H1 (cell line): Measurements from ENCODE around the gene KIAA0513. TPM values are rescaled to one million over a fixed set of nuclear protein-coding genes. Genes with fewer than 3 reads are reported as not detected.

ENCODE experiments used
- ATF3 ChIP-seq: IDR thresholded peaks from 2 replicates; pipeline ENCODE4 v1.6.1; 2011; ENCODE audit warnings: low read depth, mild to moderate bottlenecking, low read length; ENCODE audit not compliant: insufficient read depth
- BCL11A ChIP-seq, 2 experiments: IDR thresholded peaks; one replicate each; pipeline ENCODE4 v1.6.1; 2011; ENCODE audit warnings: low read depth in 2 of 2, low read length in 2 of 2, mild to moderate bottlenecking in 2 of 2
- EZH2 ChIP-seq: fragments of 200-600 bp; sonication (generic); IDR thresholded peaks from 2 replicates; pipeline ENCODE4 v1.7.1; 2012; ENCODE audit warnings: low read depth, mild to moderate bottlenecking, moderate library complexity, low read length, inconsistent platforms; ENCODE audit not compliant: severe bottlenecking
- FOSL1 ChIP-seq: IDR thresholded peaks from 2 replicates; pipeline ENCODE4 v1.6.1; 2011; ENCODE audit warnings: mild to moderate bottlenecking, low read depth, low read length, moderate library complexity; ENCODE audit not compliant: insufficient read depth
- HDAC2 ChIP-seq, 2 experiments: fragments of 300-600 bp in 1 of 2; sonication (generic) in 1 of 2; IDR thresholded peaks; 2 replicates each; pipeline ENCODE4 v1.6.1; 2011 to 2012; ENCODE audit warnings: low read depth in 2 of 2, low read length in 2 of 2, mild to moderate bottlenecking in 2 of 2, moderate library complexity in 2 of 2, borderline replicate concordance in 1 of 2, inconsistent platforms in 1 of 2
- HDAC6 ChIP-seq: IDR thresholded peaks from one replicate; pipeline ENCODE4 v1.7.1; 2012; ENCODE audit warnings: low read depth, mild to moderate bottlenecking, inconsistent platforms, low read length, moderate library complexity
- KDM1A ChIP-seq: fragments of 200-600, 300-600 bp; sonication (generic); IDR thresholded peaks from 2 replicates; pipeline ENCODE4 v1.7.1; 2016; ENCODE audit warnings: mild to moderate bottlenecking, low read length, borderline replicate concordance
- NANOG ChIP-seq: IDR thresholded peaks from 2 replicates; pipeline ENCODE4 v1.6.1; 2011; ENCODE audit warnings: low read length, low read depth, mild to moderate bottlenecking, inconsistent platforms; ENCODE audit not compliant: insufficient read depth, poor library complexity, severe bottlenecking
- SRF ChIP-seq: IDR thresholded peaks from 2 replicates; pipeline ENCODE4 v1.6.1; 2011; ENCODE audit warnings: mild to moderate bottlenecking, low read depth, low read length, moderate library complexity
- polyA plus RNA-seq, 7 experiments: library from polyadenylated mRNA; depleted of rRNA in 3 of 7; stranded (reverse) in 5 of 7; unstranded in 2 of 7; fragments of >200 nt in 5 of 7; fragments of 200-250 nt in 2 of 7; gene quantifications; 1 replicate in 5 of 7; 2 replicates in 1 of 7; 4 replicates in 1 of 7; pipeline versions ENCODE4 v1.2.1 to v1.2.3, GENCODE V29; 2011 to 2013; ENCODE audit warnings: missing spikeins in 2 of 7, mixed read lengths in 2 of 7
- total RNA-seq: library from RNA; stranded (reverse); fragmentation: NEBNext Ultra II Directional; extraction: Animal tissue kit (Norgen Biotek cat#: 25700); gene quantifications from 2 replicates; pipeline ENCODE4 v1.2.1, GENCODE V29; 2021

Gene KIAA0513
- total and polyA plus RNA-seq, 2 of the 8 experiments (the other 6 are each of a cell fraction or from before 2014, with no cell fraction given), result 2.1 to 6.1 TPM

DNA sequence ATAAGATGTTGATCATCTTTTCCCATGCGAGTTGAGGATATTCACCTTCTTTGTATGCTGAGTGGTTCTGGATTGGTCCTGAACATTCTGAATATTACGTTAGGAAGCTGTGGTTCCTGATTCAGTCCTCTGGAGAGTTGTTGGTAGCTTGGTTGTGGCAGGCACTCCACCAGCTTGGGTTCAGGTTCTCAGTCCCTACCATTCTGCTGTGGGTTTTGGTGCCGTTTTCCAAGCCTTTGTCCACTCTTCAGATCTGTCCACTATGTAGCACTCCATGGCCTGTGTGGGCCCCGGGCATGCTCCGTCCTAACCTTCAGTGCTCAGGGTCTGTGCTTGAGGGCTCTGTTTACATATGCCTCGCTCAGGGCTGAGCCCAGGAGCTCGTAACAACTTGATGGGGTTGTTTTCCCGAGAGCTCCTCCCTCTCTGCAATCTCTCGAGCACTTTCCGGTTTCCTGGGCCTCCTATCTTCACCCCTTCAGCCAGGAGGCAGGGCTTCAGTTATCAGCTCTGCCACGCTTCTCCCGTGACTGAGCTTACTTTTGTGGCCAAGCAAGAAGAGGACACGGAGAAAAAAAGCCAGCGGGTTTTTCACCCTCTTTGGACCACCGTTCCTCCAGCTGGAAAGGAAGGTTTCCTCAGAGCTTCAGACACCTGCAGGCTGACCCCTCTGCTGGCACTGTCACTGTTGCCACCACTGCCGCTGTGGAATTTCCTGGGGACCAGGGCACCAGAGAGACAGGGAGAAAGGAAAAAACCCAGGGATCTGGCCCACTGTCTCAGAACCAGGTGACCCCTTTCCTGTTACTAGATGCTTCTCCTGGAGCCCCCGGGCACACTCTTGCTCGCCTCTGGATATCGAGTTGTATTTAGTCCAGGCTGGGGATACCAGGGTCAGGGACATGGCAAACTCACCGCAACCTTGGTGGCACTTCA lies 19.6 kb downstream of the KIAA0513 start (continued):
- TF ChIP-seq FOSL1 (no peak), HDAC2 (IDR thresholded peaks at IDR 0.05; ENCODE audit: borderline replicate concordance in 1 of 2, low read depth in 2 of 2, low read length in 2 of 2) (no peak), HDAC6 (no peak), EZH2 (no peak), ATF3 (no peak), BCL11A (IDR thresholded peaks at IDR 0.05; ENCODE audit: low read depth in 2 of 2, low read length in 2 of 2) (no peak), NANOG (no peak), KDM1A (no peak), SRF (no peak)
